NB4 (cell line): Measurements from ENCODE around the gene ARID3A.

ENCODE experiments used
- DNase-seq: peaks from one replicate; pipeline ENCODE4 v3.0.0; 2010; ENCODE audit warnings: low read depth
- H3K4me3 ChIP-seq: one replicate; pipeline ENCODE4 v1.5.1; 2011; ENCODE audit warnings: mild to moderate bottlenecking, low read depth, low read length, moderate library complexity
- MYC ChIP-seq: IDR thresholded peaks from 2 replicates; pipeline ENCODE4 v1.6.1; 2011; ENCODE audit warnings: low read depth, low read length
- POLR2A ChIP-seq: IDR thresholded peaks from 2 replicates; pipeline ENCODE4 v1.6.1; 2011; ENCODE audit warnings: mild to moderate bottlenecking; ENCODE audit not compliant: insufficient read length; ENCODE audit errors: extremely low read depth
- TF ChIP-seq, protein P1 (sequence below): IDR thresholded peaks from one replicate; pipeline ENCODE4 v1.5.1; 2012; ENCODE audit warnings: low read depth, low read length
- TF ChIP-seq, protein P2 (sequence below): IDR thresholded peaks from 2 replicates; pipeline ENCODE4 v1.6.1; 2011; ENCODE audit warnings: low read depth, low read length

The ARID3A gene

DNA sequence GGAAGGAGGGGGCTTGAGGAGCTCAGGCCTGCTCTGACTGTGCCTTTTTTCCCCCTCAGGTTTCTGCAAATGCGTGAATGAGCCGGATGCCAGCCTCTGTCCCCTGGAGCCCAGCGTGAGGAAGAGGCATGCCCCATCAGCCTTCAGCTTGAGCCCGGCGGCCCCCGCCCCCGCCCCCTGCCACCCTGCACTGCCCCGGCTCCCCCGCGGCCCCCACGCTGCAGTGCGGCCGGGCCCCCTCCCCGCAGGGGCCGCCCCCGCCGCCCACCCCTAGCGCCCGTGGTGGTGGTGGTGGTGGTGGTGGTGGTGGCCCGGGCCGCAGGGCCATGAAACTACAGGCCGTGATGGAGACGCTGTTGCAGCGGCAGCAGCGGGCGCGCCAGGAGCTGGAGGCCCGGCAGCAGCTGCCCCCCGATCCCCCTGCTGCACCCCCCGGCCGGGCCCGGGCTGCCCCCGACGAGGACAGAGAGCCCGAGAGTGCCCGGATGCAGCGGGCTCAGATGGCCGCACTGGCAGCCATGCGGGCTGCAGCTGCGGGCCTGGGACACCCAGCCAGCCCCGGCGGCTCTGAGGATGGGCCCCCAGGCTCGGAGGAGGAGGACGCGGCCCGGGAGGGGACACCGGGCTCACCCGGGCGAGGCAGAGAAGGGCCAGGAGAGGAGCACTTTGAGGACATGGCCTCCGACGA, 3.5 kb downstream of the ARID3A start:
- TF ChIP-seq MYC (no peak), POLR2A (no peak)
- TF ChIP-seq, protein P1, sequence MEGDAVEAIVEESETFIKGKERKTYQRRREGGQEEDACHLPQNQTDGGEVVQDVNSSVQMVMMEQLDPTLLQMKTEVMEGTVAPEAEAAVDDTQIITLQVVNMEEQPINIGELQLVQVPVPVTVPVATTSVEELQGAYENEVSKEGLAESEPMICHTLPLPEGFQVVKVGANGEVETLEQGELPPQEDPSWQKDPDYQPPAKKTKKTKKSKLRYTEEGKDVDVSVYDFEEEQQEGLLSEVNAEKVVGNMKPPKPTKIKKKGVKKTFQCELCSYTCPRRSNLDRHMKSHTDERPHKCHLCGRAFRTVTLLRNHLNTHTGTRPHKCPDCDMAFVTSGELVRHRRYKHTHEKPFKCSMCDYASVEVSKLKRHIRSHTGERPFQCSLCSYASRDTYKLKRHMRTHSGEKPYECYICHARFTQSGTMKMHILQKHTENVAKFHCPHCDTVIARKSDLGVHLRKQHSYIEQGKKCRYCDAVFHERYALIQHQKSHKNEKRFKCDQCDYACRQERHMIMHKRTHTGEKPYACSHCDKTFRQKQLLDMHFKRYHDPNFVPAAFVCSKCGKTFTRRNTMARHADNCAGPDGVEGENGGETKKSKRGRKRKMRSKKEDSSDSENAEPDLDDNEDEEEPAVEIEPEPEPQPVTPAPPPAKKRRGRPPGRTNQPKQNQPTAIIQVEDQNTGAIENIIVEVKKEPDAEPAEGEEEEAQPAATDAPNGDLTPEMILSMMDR, result no peak
- TF ChIP-seq, protein P2, sequence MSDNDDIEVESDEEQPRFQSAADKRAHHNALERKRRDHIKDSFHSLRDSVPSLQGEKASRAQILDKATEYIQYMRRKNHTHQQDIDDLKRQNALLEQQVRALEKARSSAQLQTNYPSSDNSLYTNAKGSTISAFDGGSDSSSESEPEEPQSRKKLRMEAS, result no peak
- no peak overlapping the region for H3K4me3 ChIP-seq
- DNase-seq, result no peak

DNA sequence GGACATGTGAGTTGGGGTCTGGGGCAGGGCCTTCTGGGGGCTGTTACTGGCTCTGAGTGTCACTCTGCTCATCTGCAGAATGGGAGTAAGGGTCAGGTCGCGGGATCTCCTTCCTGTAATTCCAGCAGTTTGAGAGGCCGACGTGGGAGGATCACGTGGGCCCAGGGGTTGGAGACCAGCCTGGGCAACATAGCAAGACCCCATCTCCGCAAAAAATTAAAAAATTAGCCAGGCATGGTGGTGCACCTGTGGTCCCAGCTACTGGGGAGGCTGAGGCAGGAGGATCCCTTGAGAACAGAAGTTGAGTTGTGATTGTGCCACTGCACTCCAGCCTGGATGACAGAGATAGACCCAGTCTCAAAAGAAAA, 4.0 kb downstream of the ARID3A start:
- H3K4me3 ChIP-seq, result no peak overlapping the region
- TF ChIP-seq POLR2A (no peak), MYC (no peak)
- TF ChIP-seq, protein P2, result no peak
- TF ChIP-seq, protein P1, result no peak
- DNase-seq, result no peak

DNA sequence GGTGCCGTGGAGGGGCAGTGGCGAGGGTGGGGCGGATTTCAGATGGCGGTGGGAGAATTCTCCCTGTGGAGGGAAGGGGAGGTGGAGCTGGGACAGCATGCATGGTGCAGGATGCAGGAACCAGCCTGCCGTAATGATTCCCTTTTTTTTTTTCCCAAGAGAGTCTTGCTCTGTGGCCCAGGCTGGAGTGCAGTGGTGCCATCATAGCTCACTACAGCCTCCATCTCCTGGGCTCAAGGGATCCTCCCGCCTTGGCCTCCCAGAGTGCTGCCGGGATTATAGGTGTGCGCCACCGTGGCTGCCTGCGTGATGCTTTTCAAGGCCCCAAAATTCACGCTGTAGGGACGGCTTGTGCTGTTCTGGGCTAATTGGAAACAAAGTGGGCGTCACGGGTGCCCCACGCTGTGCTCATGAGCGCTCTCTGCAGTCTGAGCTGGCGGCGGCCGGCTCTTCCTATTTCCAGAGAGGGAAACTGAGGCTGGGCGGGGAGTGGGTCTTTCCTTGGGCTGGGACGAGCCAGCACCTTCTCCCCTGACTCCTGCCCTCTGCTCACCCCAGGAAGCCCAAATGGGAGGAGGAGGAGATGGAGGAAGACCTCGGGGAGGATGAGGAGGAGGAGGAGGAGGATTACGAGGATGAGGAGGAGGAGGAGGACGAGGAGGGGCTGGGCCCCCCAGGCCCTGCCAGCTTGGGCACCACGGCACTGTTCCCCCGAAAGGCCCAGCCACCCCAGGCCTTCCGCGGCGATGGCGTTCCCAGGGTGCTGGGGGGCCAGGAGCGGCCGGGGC, 6.2 kb downstream of the ARID3A start:
- TF ChIP-seq, protein P2, result no peak
- TF ChIP-seq MYC (no peak), POLR2A (no peak)
- TF ChIP-seq, protein P1, result no peak
- H3K4me3 ChIP-seq, result no peak overlapping the region
- no peak for DNase-seq

DNA sequence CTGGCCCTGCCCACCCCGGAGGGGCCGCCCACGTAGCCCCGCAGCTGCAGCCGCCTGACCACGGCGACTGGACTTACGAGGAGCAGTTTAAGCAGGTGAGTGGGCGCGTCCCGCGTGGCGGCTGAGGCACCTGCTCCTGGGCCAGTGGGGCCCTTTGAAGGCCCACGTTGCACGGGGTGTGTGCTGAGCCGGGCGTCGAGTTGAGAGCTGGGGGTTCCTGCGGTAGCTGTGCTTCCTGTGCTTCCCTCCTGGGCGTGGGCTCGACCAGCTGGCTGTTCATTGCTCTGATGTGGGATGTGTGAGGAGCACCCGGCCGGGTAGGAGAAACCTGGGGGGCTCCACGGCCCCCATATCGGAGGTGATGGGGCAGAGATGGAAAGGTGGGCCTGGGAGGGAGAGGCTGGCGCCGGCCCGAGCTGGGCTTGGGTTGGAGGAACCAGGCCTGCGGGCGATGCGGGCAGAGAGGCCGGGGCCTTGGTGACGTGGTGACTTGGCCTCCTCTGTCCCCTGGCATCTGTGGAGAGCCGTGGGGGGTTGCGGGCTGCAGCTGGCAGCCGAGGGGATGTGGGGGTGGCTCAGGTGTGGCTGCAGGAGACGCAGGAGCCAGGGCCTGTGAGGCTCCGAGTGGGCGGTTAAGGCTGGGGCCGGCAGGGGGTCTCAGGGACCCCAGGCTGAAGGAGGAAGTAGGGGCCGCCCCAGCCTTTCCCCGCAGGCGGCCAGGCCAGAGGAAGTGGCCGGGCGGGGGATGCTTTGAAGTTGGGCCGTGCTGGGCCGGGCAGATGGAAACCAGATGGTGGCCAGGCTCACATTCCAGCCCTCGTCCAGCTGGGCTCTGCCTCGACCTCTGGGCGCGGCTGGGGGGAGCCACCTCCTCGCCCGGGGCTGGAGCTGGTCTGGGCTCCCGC, 7.1 kb downstream of the ARID3A start:
- TF ChIP-seq POLR2A (no peak), MYC (peak; percentile 70)
- TF ChIP-seq, protein P1, result no peak
- TF ChIP-seq, protein P2, result peak; percentile 64
- no peak overlapping the region for H3K4me3 ChIP-seq
- DNase-seq, result peak; percentile 85

DNA sequence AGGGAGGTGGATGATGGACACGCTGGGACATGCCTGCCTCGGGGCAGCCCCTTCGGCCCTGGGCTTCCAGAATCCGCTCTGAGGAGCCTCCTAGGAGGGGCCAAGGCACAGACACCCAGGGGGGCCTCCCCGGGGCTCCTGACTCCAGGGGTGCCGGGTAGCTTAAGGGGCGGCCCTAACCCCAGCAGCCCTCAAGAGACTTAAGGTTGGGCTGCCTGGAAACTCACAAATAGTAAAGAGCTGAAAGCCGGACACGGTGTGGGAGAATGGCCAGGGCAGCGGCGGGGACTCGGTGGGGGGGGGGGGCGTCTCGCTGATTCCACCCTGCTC, 7.7 kb downstream of the ARID3A start:
- no peak overlapping the region for H3K4me3 ChIP-seq
- TF ChIP-seq, protein P2, result no peak
- TF ChIP-seq POLR2A (no peak), MYC (no peak)
- TF ChIP-seq, protein P1, result no peak
- DNase-seq, result no peak
